SK-N-SH treated with all-trans-retinoic acid at 6 μM for 48 hours (cell line): ENCODE measurements around the gene IQSEC3.

Experiments
- ATAC-seq: fragments of 200-7000 bp; cut with Tn5 transposase; 3 replicates; pipeline ENCODE4 v1.9.1; 2020; ENCODE audit warnings: mild to moderate bottlenecking, moderate library complexity
- ARNTL ChIP-seq: fragments of 450-650 bp; formaldehyde crosslinking; IDR thresholded peaks from 2 replicates; pipeline ENCODE4 v1.5.0; 2020; ENCODE audit warnings: low read depth, mild to moderate bottlenecking, moderate library complexity, borderline replicate concordance
- BACH2 ChIP-seq: fragments of 250-450 bp; sonication (Bioruptor Pico); IDR thresholded peaks from 2 replicates; pipeline ENCODE4 v1.9.0; 2021; ENCODE audit warnings: mild to moderate bottlenecking, borderline replicate concordance
- CREB5 ChIP-seq: fragments of 250-450 bp; sonication (Bioruptor Pico); IDR thresholded peaks from 2 replicates; pipeline ENCODE4 v1.5.1; 2020; ENCODE audit warnings: low read depth, mild to moderate bottlenecking, moderate library complexity
- CSDC2 ChIP-seq: fragments of 250-450 bp; sonication (Bioruptor Pico); IDR thresholded peaks from 2 replicates; pipeline ENCODE4 v1.5.0; 2020; ENCODE audit warnings: mild to moderate bottlenecking, moderate library complexity
- CSRNP3 ChIP-seq: fragments of 250-450 bp; sonication (Bioruptor Pico); IDR thresholded peaks from 2 replicates; pipeline ENCODE4 v1.5.1; 2021; ENCODE audit warnings: mild to moderate bottlenecking, moderate library complexity
- ESRRG ChIP-seq: fragments of 250-450 bp; sonication (Bioruptor Pico); IDR thresholded peaks from 2 replicates; pipeline ENCODE4 v1.6.1; 2021; ENCODE audit warnings: mild to moderate bottlenecking
- ISL1 ChIP-seq: fragments of 250-450 bp; sonication (Bioruptor Pico); IDR thresholded peaks from 2 replicates; pipeline ENCODE4 v2.1.2; 2022; ENCODE audit warnings: mild to moderate bottlenecking, moderate library complexity
- OSR1 ChIP-seq: fragments of 250-450 bp; sonication (Bioruptor Pico); IDR thresholded peaks from 2 replicates; pipeline ENCODE4 v1.8.0; 2022; ENCODE audit warnings: moderate library complexity, mild to moderate bottlenecking, inconsistent platforms
- PATZ1 ChIP-seq: fragments of 250-450 bp; sonication (Bioruptor Pico); IDR thresholded peaks from 2 replicates; pipeline ENCODE4 v1.8.0; 2020; ENCODE audit warnings: mild to moderate bottlenecking, moderate library complexity, borderline replicate concordance
- POU6F1 ChIP-seq: fragments of 250-450 bp; sonication (Bioruptor Pico); IDR thresholded peaks from 2 replicates; pipeline ENCODE4 v1.8.0; 2021; ENCODE audit warnings: low read depth, mild to moderate bottlenecking, moderate library complexity, borderline replicate concordance
- PPARA ChIP-seq: fragments of 250-450 bp; sonication (Bioruptor Pico); IDR thresholded peaks from 2 replicates; pipeline ENCODE4 v1.5.0; 2020; ENCODE audit warnings: mild to moderate bottlenecking, borderline replicate concordance
- RARB ChIP-seq: fragments of 250-450 bp; sonication (Bioruptor Pico); IDR thresholded peaks from 2 replicates; pipeline ENCODE4 v1.8.0; 2021; ENCODE audit warnings: mild to moderate bottlenecking, moderate library complexity
- TCF4 ChIP-seq: fragments of 250-450 bp; sonication (Bioruptor Pico); IDR thresholded peaks from 2 replicates; pipeline ENCODE4 v1.8.0; 2021; ENCODE audit warnings: mild to moderate bottlenecking, moderate library complexity, borderline replicate concordance
- TOX ChIP-seq: fragments of 250-450 bp; sonication (Bioruptor Pico); IDR thresholded peaks from 2 replicates; pipeline ENCODE4 v1.8.0; 2021; ENCODE audit warnings: mild to moderate bottlenecking, moderate library complexity, borderline replicate concordance
- ZC3H10 ChIP-seq: fragments of 250-450 bp; sonication (Bioruptor Pico); IDR thresholded peaks from 2 replicates; pipeline ENCODE4 v1.5.1; 2021; ENCODE audit warnings: mild to moderate bottlenecking, moderate library complexity
- ZFP3 ChIP-seq: fragments of 250-450 bp; sonication (Bioruptor Pico); IDR thresholded peaks from 2 replicates; pipeline ENCODE4 v1.5.0; 2020; ENCODE audit warnings: mild to moderate bottlenecking, moderate library complexity
- ZFP30 ChIP-seq: fragments of 450-650 bp; formaldehyde crosslinking; IDR thresholded peaks from 2 replicates; pipeline ENCODE4 v1.5.0; 2022; ENCODE audit warnings: mild to moderate bottlenecking, moderate library complexity
- ZNF565 ChIP-seq: fragments of 450-650 bp; formaldehyde crosslinking; conservative IDR thresholded peaks from 2 replicates; pipeline ENCODE4 v1.5.0; 2020; ENCODE audit warnings: low read depth, mild to moderate bottlenecking, moderate library complexity
- ZNF70 ChIP-seq: fragments of 450-650 bp; formaldehyde crosslinking; IDR thresholded peaks from 2 replicates; pipeline ENCODE4 v1.5.0; 2020; ENCODE audit warnings: mild to moderate bottlenecking, moderate library complexity
- ZNF8 ChIP-seq: fragments of 450-650 bp; formaldehyde crosslinking; IDR thresholded peaks from 2 replicates; pipeline ENCODE4 v1.5.0; 2020; ENCODE audit warnings: mild to moderate bottlenecking, moderate library complexity

Gene IQSEC3

GRCh38 chr12:226401-226800 is 159.8 kb downstream of the IQSEC3 start:
- no peak for ATAC-seq
- TF ChIP-seq OSR1 (CRISPR knock-in tag) = no peak
- no peak for TF ChIP-seq ZFP30 (CRISPR knock-in tag)
- TF ChIP-seq TCF4 (CRISPR knock-in tag) = no peak
- TF ChIP-seq ZNF70 = no peak
- no peak for TF ChIP-seq ZNF8 (CRISPR knock-in tag)
- no peak for TF ChIP-seq ESRRG (CRISPR knock-in tag)
- no peak for TF ChIP-seq RARB (CRISPR knock-in tag)
- TF ChIP-seq ZFP3 = no peak
- no peak for TF ChIP-seq CSDC2 (CRISPR knock-in tag)
- TF ChIP-seq PATZ1 (CRISPR knock-in tag) = no peak
- no peak for TF ChIP-seq PPARA (CRISPR knock-in tag)
- no peak for TF ChIP-seq BACH2 (CRISPR knock-in tag)
- no peak for TF ChIP-seq CSRNP3 (CRISPR knock-in tag)
- no peak for TF ChIP-seq TOX (CRISPR knock-in tag)
- no peak for TF ChIP-seq ZC3H10
- TF ChIP-seq POU6F1 (CRISPR knock-in tag) = no peak
- no peak for TF ChIP-seq ARNTL (CRISPR knock-in tag)
- TF ChIP-seq, all 23 proteins: peak for 0

GRCh38 chr12:227286-227915 is 160.8 kb downstream of the IQSEC3 start:
- no peak for ATAC-seq
- TF ChIP-seq PATZ1 (CRISPR knock-in tag) (no peak), ZNF8 (CRISPR knock-in tag) (no peak), CREB5 (CRISPR knock-in tag) (no peak), TOX (CRISPR knock-in tag) (no peak), ESRRG (CRISPR knock-in tag) (no peak), ZNF565 (CRISPR knock-in tag) (no peak), POU6F1 (CRISPR knock-in tag) (no peak), ZFP30 (CRISPR knock-in tag) (no peak), ISL1 (CRISPR knock-in tag) (no peak)
